Kidney (tissue), 14 donors: ENCODE data around the gene CIAO3. TPM values are rescaled to one million over a fixed set of nuclear protein-coding genes. Genes with fewer than 3 reads are reported as not detected.
"Not testable (repeated sequence)": the region's sequence is repeated elsewhere in the genome, so short reads cannot be mapped to it uniquely, and the experiment has no call there.

ENCODE experiments used
- DNase-seq, 5 donors: peaks; one replicate each; pipeline ENCODE4 v3.0.0-alpha.2; 2013 to 2020
- FAIRE-seq: peaks from 2 replicates; lab custom pipeline; 2012; peaks lifted over from hg19 to GRCh38; lab: Jason Lieb, UNC
- H3K27ac ChIP-seq, 2 donors: one replicate each; pipeline ENCODE4 v1.7.0; 2013; ENCODE audit warnings: low read depth in 2 of 2, low read length in 2 of 2, inconsistent platforms in 1 of 2
- H3K27me3 ChIP-seq: one replicate; pipeline ENCODE4 v1.7.1; 2013; ENCODE audit warnings: low read length, inconsistent platforms; ENCODE audit not compliant: control insufficient read depth, insufficient read depth
- H3K36me3 ChIP-seq, 3 donors: one replicate each; pipeline versions ENCODE4 v1.7.0 to v1.7.1; 2013; ENCODE audit warnings: low read length in 3 of 3, control low read depth in 1 of 3, inconsistent platforms in 1 of 3; ENCODE audit not compliant: insufficient read depth in 3 of 3, control insufficient read depth in 2 of 3
- H3K4me1 ChIP-seq, 3 donors: one replicate each; pipeline versions ENCODE4 v1.7.0 to v1.7.1; 2013; ENCODE audit warnings: low read length in 3 of 3, inconsistent platforms in 1 of 3, low read depth in 1 of 3; ENCODE audit not compliant: control insufficient read depth in 2 of 3, insufficient read depth in 2 of 3
- H3K4me3 ChIP-seq, 3 donors: one replicate each; pipeline versions ENCODE4 v1.7.0 to v1.8.1; 2013; ENCODE audit warnings: low read length in 3 of 3, control low read depth in 1 of 3, inconsistent platforms in 1 of 3
- H3K9ac ChIP-seq, 3 donors: one replicate each; pipeline versions ENCODE4 v1.7.0 to v1.7.1; 2013; ENCODE audit warnings: low read length in 3 of 3, control low read depth in 1 of 3, inconsistent platforms in 1 of 3
- H3K9me3 ChIP-seq, 3 donors: one replicate each; pipeline versions ENCODE4 v1.7.0 to v1.7.1; 2013; ENCODE audit warnings: low read length in 3 of 3, control low read depth in 1 of 3, inconsistent platforms in 1 of 3; ENCODE audit not compliant: control insufficient read depth in 2 of 3, insufficient read depth in 1 of 3
- CTCF ChIP-seq: IDR thresholded peaks from 3 replicates; pipeline ENCODE4 v1.5.1; 2012; ENCODE audit warnings: mild to moderate bottlenecking, moderate library complexity, borderline replicate concordance; ENCODE audit not compliant: insufficient read depth; ENCODE audit errors: extremely low read depth
- intact Hi-C: fragments of 100-400 bp; cut with DNase I; formaldehyde crosslinking; loops from one replicate; pipeline ENCODE4 v1.11.1; 2022
- polyA plus RNA-seq: library from polyadenylated mRNA; stranded (reverse); fragments of 350-450 nt; fragmentation: Illumina TruSeq; extraction: RNeasy Lipid Tissue Mini Kit (QIAGEN cat#74804); gene quantifications from one replicate; pipeline ENCODE4 v1.2.3, GENCODE V29; 2014; ENCODE audit warnings: low read depth, low replicate concordance; ENCODE audit not compliant: insufficient read depth
- total RNA-seq: library from RNA; stranded (reverse); fragmentation: NEBNext Ultra II Directional; extraction: Animal tissue kit (Norgen Biotek cat#: 25700); gene quantifications from one replicate; pipeline ENCODE4 v1.2.1, GENCODE V29; 2021
- donor health status: control.
- donor health status: control.
- donor health status: control.
- donor health status: control.
- donor health status: control.
- donor health status: DM: yes; HTN: yes; CAD: no.
- donor health status: Normal renal cell carcinoma (clear cell type).

Gene CIAO3
- total and polyA plus RNA-seq, 2 donors from 2014 or later = 36.8 to 37.7 TPM

GRCh38 chr16:714558-715476 lies 26.0 kb downstream of the CIAO3 start, which contains the start of gene METRN:
METRN (plus strand) TSS chr16:715118; CDS start chr16:715290, 172 bp downstream.
- H3K36me3 ChIP-seq = no peaks in the 10 kb centered on the region
- no peaks in the 10 kb centered on the region for H3K9me3 ChIP-seq
- intact Hi-C loops = no loop called here
- no peaks in the 10 kb centered on the region for H3K27me3 ChIP-seq
- DNase-seq (peak; percentile 87 to 97 (median 92)), FAIRE-seq (no peak)
- peak; percentile 2 for TF ChIP-seq CTCF
- H3K9ac ChIP-seq = no peak within 1 kb of the TSS
- no peak within 1 kb of the TSS for H3K27ac ChIP-seq
- H3K4me3 ChIP-seq = peak within 1 kb of the TSS in 1 of 3 donors; percentile 44
- H3K4me1 ChIP-seq = peaks cover 0 to 25% (median under 1%) of the 10 kb centered on the region in 3 donors

- H3K4me1 ChIP-seq = peaks cover 0 to 20% (median 0%) of the 10 kb centered on the region in 3 donors
- no peak for TF ChIP-seq CTCF
- H3K27me3 ChIP-seq = no peaks in the 10 kb centered on the region
- no peak overlapping the region for H3K9ac ChIP-seq
- H3K4me3 ChIP-seq = no peak overlapping the region
- FAIRE-seq (no peak), DNase-seq (no peak)
- intact Hi-C loops = no loop called here
- H3K27ac ChIP-seq = no peak overlapping the region
- no peaks in the 10 kb centered on the region for H3K9me3 ChIP-seq
- H3K36me3 ChIP-seq = no peaks in the 10 kb centered on the region
Observed at GRCh38 chr16:714079-714478, 26.7 kb downstream of the CIAO3 start.

GRCh38 chr16:712740-713250 lies 28.0 kb downstream of the CIAO3 start:
- H3K9ac ChIP-seq, H3K4me3 ChIP-seq, H3K9me3 ChIP-seq, H3K27me3 ChIP-seq, FAIRE-seq, intact Hi-C loops, H3K36me3 ChIP-seq, DNase-seq, H3K27ac ChIP-seq: not testable (repeated sequence)
- H3K4me1 ChIP-seq = peaks cover 0 to 19% (median 0%) of the 10 kb centered on the region in 3 donors

- H3K4me1 ChIP-seq = peaks cover 0 to 16% (median 0%) of the 10 kb centered on the region in 3 donors
- DNase-seq (peak; percentile 60 to 93 (median 80)), FAIRE-seq (no peak)
- H3K9me3 ChIP-seq = no peaks in the 10 kb centered on the region
- intact Hi-C loops = no loop called here
- TF ChIP-seq CTCF = peak; percentile 92
- no peak overlapping the region for H3K4me3 ChIP-seq
- no peak overlapping the region for H3K9ac ChIP-seq
- peaks cover 6% of the 10 kb centered on the region for H3K27me3 ChIP-seq
- H3K36me3 ChIP-seq = no peaks in the 10 kb centered on the region
- no peak overlapping the region for H3K27ac ChIP-seq
Observed at GRCh38 chr16:711548-712320, 29.1 kb downstream of the CIAO3 start.
